Neural progenitor cell (in vitro differentiated cells): Measurements from ENCODE around the gene BIK. TPM values are rescaled to one million over a fixed set of nuclear protein-coding genes. Genes with fewer than 3 reads are reported as not detected.
A peak's percentile ranks its signal among the peaks of the same experiment; 100 is the strongest.

Experiments
- DNase-seq: peaks from one replicate; pipeline ENCODE4 v3.0.0-alpha.2; 2016; ENCODE audit warnings: low spot score
- H2AFZ ChIP-seq: fragments of 200-600 bp; sonication (generic); replicated peaks from 2 replicates; pipeline ENCODE4 v1.6.1; 2016; ENCODE audit warnings: antibody characterized with exemption
- H3F3A ChIP-seq: fragments of 200-600 bp; sonication (generic); 2 replicates; pipeline ENCODE4 v1.6.1; 2016; ENCODE audit warnings: antibody characterized with exemption, low read depth
- H3K27ac ChIP-seq: fragments of 200-600 bp; sonication (generic); 2 replicates; pipeline ENCODE4 v1.5.1; 2016; ENCODE audit warnings: mild to moderate bottlenecking
- H3K27me3 ChIP-seq: fragments of 200-600 bp; sonication (generic); 2 replicates; pipeline ENCODE4 v1.6.1; 2016; ENCODE audit warnings: mild to moderate bottlenecking, moderate library complexity
- H3K36me3 ChIP-seq: fragments of 200-600 bp; sonication (generic); 2 replicates; pipeline ENCODE4 v1.5.1; 2016
- H3K4me1 ChIP-seq: fragments of 200-600 bp; sonication (generic); 2 replicates; pipeline ENCODE4 v1.6.1; 2016; ENCODE audit warnings: mixed run types
- H3K4me2 ChIP-seq: fragments of 200-600 bp; sonication (generic); 2 replicates; pipeline ENCODE4 v1.6.1; 2016
- H3K4me3 ChIP-seq: fragments of 200-600 bp; sonication (generic); 2 replicates; pipeline ENCODE4 v1.5.1; 2016
- H3K79me2 ChIP-seq: fragments of 200-600 bp; sonication (generic); 2 replicates; pipeline ENCODE4 v1.6.1; 2016; ENCODE audit warnings: low read depth
- H3K9ac ChIP-seq: fragments of 200-600 bp; sonication (generic); 2 replicates; pipeline ENCODE4 v1.6.1; 2016
- H3K9me3 ChIP-seq: fragments of 200-600 bp; sonication (generic); 2 replicates; pipeline ENCODE4 v1.5.1; 2016; ENCODE audit warnings: low read depth
- H4K20me1 ChIP-seq: fragments of 200-600 bp; sonication (generic); 2 replicates; pipeline ENCODE4 v1.6.1; 2016; ENCODE audit warnings: low read depth
- H3K27ac Mint-ChIP-seq: 3 replicates; pipeline ENCODE4 v1.8.0; 2021; ENCODE audit warnings: mixed read lengths
- H3K27me3 Mint-ChIP-seq: 2 replicates; pipeline ENCODE4 v1.8.0; 2022; ENCODE audit warnings: low read depth, mild to moderate bottlenecking, inconsistent platforms, moderate library complexity, mixed read lengths; ENCODE audit not compliant: insufficient read depth
- H3K36me3 Mint-ChIP-seq: 3 replicates; pipeline ENCODE4 v1.8.0; 2021; ENCODE audit warnings: mixed read lengths
- H3K4me1 Mint-ChIP-seq: 3 replicates; pipeline ENCODE4 v1.8.0; 2021; ENCODE audit warnings: mixed read lengths
- H3K4me3 Mint-ChIP-seq: 3 replicates; pipeline ENCODE4 v1.8.0; 2021; ENCODE audit warnings: mild to moderate bottlenecking, moderate library complexity, mixed read lengths
- H3K9me3 Mint-ChIP-seq: 3 replicates; pipeline ENCODE4 v1.8.0; 2020; ENCODE audit warnings: mixed read lengths
- CTCF ChIP-seq: fragments of 200-600 bp; sonication (generic); IDR thresholded peaks from 2 replicates; pipeline ENCODE4 v1.5.1; 2017; ENCODE audit warnings: antibody characterized with exemption, mild to moderate bottlenecking
- EZH2 ChIP-seq: fragments of 200-600 bp; sonication (generic); IDR thresholded peaks from 2 replicates; pipeline ENCODE4 v1.6.1; 2017; ENCODE audit warnings: antibody characterized with exemption, mild to moderate bottlenecking, moderate library complexity
- EZH2phosphoT487 ChIP-seq: fragments of 200-600 bp; sonication (generic); IDR thresholded peaks from 2 replicates; pipeline ENCODE4 v1.6.1; 2017; ENCODE audit warnings: antibody characterized with exemption
- total RNA-seq: library from RNA; depleted of rRNA; stranded (reverse); fragments of >200 nt; gene quantifications from 2 replicates; pipeline ENCODE4 v1.2.3, GENCODE V29; 2015; ENCODE audit warnings: low replicate concordance

Gene BIK
- total RNA-seq, 1 donor from 2014 or later = 2.2 TPM

- Histone ChIP-seq H3K9ac (no peak overlapping the region), H3K27ac (no peak overlapping the region), H3K36me3 (no peaks in the 10 kb centered on the region), H3K4me2 (peak overlapping the region; percentile 89), H3F3A (peaks cover 9% of the 10 kb centered on the region), H4K20me1 (no peaks in the 10 kb centered on the region), H3K4me3 (peak overlapping the region; percentile 75), H3K9me3 (no peaks in the 10 kb centered on the region), H2AFZ (peak overlapping the region; percentile 97), H3K79me2 (no peaks in the 10 kb centered on the region), H3K4me1 (no peaks in the 10 kb centered on the region), H3K27me3 (no peaks in the 10 kb centered on the region)
- H3K9me3 Mint-ChIP-seq = no peaks in the 10 kb centered on the region
- H3K27ac Mint-ChIP-seq = peak overlapping the region; percentile 46
- H3K4me3 Mint-ChIP-seq = peak overlapping the region; percentile 93
- peaks cover 7% of the 10 kb centered on the region for H3K4me1 Mint-ChIP-seq
- TF ChIP-seq EZH2 = no peak
- TF ChIP-seq CTCF = no peak
- no peak for TF ChIP-seq EZH2phosphoT487
- H3K27me3 Mint-ChIP-seq = peaks cover 3% of the 10 kb centered on the region
- DNase-seq = no peak
- H3K36me3 Mint-ChIP-seq = peaks cover 4% of the 10 kb centered on the region
These were observed 21.9 kb upstream of the BIK start for GRCh38 chr22:43088627-43088983.

- no peak within 1 kb of the TSS for H3K27ac ChIP-seq
- peak within 1 kb of the TSS; percentile 46 for H3K27ac Mint-ChIP-seq
These were observed 21.4 kb upstream of the BIK start, which contains the start of gene TTLL1 for GRCh38 chr22:43088984-43089717. Gene TTLL1 (minus strand): TSS chr22:43089391. CDS start chr22:43075586, 13,805 bp downstream.

DNA sequence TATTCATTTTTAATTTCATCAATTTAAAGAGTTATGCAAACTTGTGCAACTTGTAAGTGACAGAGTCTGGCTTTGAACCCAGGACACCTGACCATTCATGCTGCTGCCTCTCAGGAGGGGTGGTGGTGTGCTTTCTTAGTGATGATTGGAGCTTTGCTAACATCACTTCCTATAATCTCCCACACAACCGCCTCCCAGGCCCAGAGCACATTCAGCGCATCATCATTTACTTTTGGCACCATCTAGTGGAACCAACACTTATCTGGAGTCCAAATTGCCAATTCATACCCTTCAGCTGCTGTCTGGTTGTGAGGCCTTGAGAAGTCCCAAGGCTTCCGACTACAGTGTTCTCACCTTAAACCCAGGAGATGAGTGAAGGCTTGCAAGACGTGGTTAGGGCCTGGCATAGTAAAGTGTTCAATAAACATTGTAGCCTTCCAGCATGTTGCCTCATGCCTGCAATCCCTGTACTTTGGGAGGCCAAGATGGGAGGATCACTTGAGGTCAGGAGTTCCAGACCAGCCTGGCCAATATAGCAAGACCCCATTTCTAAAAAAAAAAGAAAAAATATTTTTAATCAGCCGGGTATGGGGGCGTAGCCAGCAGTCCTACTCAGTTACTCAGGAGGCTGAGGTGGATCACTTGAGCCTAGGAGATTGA, 20.3 kb upstream of the BIK start:
- no peak overlapping the region for H2AFZ ChIP-seq
- Mint-ChIP-seq H3K9me3 (no peaks in the 10 kb centered on the region), H3K4me1 (peaks cover 9% of the 10 kb centered on the region), H3K27me3 (peaks cover 2% of the 10 kb centered on the region), H3K27ac (no peak overlapping the region), H3K36me3 (peaks cover 3% of the 10 kb centered on the region), H3K4me3 (peak overlapping the region; percentile 93)
- no peak overlapping the region for H3K4me3 ChIP-seq
- H3K27me3 ChIP-seq = no peaks in the 10 kb centered on the region
- H3K79me2 ChIP-seq = no peaks in the 10 kb centered on the region
- H3K4me2 ChIP-seq = no peak overlapping the region
- H3K27ac ChIP-seq = no peak overlapping the region
- TF ChIP-seq EZH2 = no peak
- TF ChIP-seq EZH2phosphoT487 = no peak
- peak; percentile 30 for TF ChIP-seq CTCF
- no peaks in the 10 kb centered on the region for H4K20me1 ChIP-seq
- H3K9ac ChIP-seq = no peak overlapping the region
- peak; percentile 28 for DNase-seq
- H3F3A ChIP-seq = peaks cover 9% of the 10 kb centered on the region
- H3K36me3 ChIP-seq = no peaks in the 10 kb centered on the region
- no peaks in the 10 kb centered on the region for H3K9me3 ChIP-seq
- peaks cover 2% of the 10 kb centered on the region for H3K4me1 ChIP-seq

More at GRCh38 chr22:43088984-43089717, 21.4 kb upstream of the BIK start, which contains the start of gene TTLL1:
- Mint-ChIP-seq H3K27me3 (peaks cover 3% of the 10 kb centered on the region), H3K36me3 (peaks cover 4% of the 10 kb centered on the region), H3K4me1 (peaks cover 7% of the 10 kb centered on the region), H3K4me3 (peak within 1 kb of the TSS; percentile 93), H3K9me3 (no peaks in the 10 kb centered on the region)
- H3K9ac ChIP-seq = no peak within 1 kb of the TSS
- no peaks in the 10 kb centered on the region for H3K27me3 ChIP-seq
- TF ChIP-seq EZH2phosphoT487 = no peak
- TF ChIP-seq EZH2 = peak; percentile 39
- TF ChIP-seq CTCF = no peak
- peak; percentile 94 for DNase-seq
- no peaks in the 10 kb centered on the region for H3K9me3 ChIP-seq
- H3K79me2 ChIP-seq = no peaks in the 10 kb centered on the region
- peak within 1 kb of the TSS; percentile 89 for H3K4me2 ChIP-seq
- H3K4me1 ChIP-seq = no peaks in the 10 kb centered on the region
- no peaks in the 10 kb centered on the region for H3K36me3 ChIP-seq
- H2AFZ ChIP-seq = peak within 1 kb of the TSS; percentile 97
- peaks cover 9% of the 10 kb centered on the region for H3F3A ChIP-seq
- peak within 1 kb of the TSS; percentile 75 for H3K4me3 ChIP-seq
- no peaks in the 10 kb centered on the region for H4K20me1 ChIP-seq
